ENCODE data around the gene ANKRD22.

- TF ChIP-seq MAX (IDR thresholded peaks at IDR 0.05) (no peak), REST (IDR thresholded peaks at IDR 0.05) (no peak), CTCF (IDR thresholded peaks at IDR 0.05) (no peak), EP300 (IDR thresholded peaks at IDR 0.05) (no peak), RFX5 (IDR thresholded peaks at IDR 0.05) (no peak), MAFK (IDR thresholded peaks at IDR 0.05; ENCODE audit: partially characterized antibody) (no peak), RCOR1 (IDR thresholded peaks at IDR 0.05; ENCODE audit: low read depth, low read length) (no peak), ELK1 (IDR thresholded peaks at IDR 0.05; ENCODE audit: low read depth, low read length) (no peak), KDM1A (IDR thresholded peaks at IDR 0.05; ENCODE audit: low read depth) (no peak), POLR2AphosphoS2 (conservative IDR thresholded peaks at IDR 0.05; ENCODE audit: low read length) (no peak), POLR2A (IDR thresholded peaks at IDR 0.05; ENCODE audit: low read length) (no peak), NPAS2 (CRISPR knock-in tag; IDR thresholded peaks at IDR 0.05; ENCODE audit: borderline replicate concordance) (no peak)
Measured at GRCh38 chr10:88833156-88833555, 18.5 kb downstream of the ANKRD22 start.

All from A549 (cell line).